Islet of Langerhans (tissue), 1 donor: ENCODE results near the gene FCRL5.
"Not testable (repeated sequence)": the region's sequence is repeated elsewhere in the genome, so short reads cannot be mapped to it uniquely, and the experiment has no call there.

Experiments
- FAIRE-seq: peaks from one replicate; lab custom pipeline; 2011; peaks lifted over from hg19 to GRCh38; lab: Jason Lieb, UNC

The FCRL5 gene

DNA sequence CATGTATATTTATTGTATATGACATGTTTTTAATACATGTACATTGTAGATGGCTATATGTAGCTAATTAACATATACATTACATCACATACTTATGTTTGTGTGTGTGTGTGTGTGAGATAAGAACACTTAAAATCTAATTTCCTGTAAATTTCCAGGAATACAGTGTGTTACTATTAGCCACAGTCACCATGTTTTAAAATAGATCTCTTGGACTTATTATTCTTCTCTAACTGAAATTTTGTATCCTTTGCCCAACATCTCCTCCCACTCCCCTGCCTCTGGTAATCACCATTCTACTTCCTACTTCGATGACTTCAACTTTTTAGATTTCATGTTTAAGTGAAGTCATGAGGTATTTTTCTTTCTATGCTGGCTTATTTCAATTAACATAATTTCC lies 64.8 kb downstream of the FCRL5 start:
- FAIRE-seq = no peak

DNA sequence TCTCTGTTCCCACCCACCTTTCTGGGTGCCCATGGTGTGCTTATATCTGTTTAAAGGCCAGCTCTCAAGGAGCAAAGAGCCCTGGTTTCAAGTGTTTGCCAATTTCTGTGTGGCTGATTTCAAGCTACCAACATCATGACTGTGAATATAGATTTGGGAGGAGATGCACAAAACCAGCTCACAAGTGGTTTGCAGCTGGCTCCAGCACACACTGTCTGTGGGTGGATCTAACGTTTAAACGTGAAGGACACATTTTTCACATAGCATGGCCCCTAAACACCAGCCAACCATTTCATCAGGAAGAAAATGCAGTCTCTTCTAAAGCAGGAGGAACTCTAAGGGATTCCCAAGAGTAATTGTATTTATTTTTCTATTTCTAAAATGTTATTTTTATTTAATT lies 65.2 kb downstream of the FCRL5 start:
- FAIRE-seq = no peak

DNA sequence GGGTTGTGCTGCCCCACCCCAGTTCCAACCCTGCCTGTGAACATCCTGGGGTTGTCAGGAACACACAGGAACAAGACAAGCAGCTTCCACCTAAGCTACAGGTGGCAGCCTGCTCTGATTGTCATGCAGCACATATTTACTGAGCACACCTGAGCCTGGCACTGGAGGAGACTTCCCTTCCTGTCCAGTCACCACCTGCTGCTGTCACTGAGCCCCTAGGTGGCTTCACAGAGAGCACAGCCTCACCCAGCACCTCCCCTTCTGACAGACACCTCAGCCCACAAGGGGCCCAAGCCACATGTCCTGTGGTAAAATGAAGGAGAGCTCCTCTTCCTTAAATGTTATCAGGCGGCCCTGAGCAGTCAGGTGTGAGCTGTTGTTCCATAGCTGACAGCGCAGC lies 65.9 kb downstream of the FCRL5 start:
- not testable (repeated sequence) for FAIRE-seq

DNA sequence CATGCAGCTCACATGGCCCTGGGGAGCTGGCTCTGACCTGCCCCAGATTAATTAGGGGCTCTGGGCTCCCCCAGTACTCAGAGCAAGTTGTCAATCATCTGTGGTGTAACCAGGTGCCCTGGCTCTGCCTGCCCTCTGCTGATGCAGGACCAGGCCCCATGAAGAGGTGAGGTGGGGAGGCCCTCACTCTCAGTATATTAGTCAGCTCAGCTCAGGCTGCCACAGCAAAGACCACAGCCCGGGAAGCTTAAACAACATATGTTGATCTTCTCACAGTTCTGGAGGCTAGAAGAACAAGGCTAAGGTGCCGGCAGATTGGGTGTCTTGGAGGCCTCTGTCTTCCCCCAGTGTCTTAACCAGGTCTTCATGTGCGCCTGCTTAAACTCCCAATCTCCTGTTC lies 66.5 kb downstream of the FCRL5 start:
- no peak for FAIRE-seq

DNA sequence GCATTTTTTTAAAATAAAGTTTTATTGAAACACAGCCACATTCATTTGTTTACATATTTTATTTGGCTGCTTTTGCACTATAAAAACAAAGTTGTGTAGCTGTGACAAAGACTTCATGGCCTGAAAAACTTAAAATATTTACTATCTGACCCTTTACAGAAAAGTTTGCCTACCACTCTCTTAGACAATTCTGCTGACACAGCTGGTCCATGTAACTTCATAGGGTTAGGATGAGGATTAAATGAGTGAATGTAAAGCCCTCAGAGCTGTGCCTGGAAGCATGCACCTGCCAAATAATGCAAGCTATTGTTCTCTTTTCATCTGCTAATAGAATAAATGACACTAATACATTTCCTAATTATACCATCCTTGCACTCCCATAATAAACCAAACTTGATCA lies 67.7 kb downstream of the FCRL5 start:
- no peak for FAIRE-seq

DNA sequence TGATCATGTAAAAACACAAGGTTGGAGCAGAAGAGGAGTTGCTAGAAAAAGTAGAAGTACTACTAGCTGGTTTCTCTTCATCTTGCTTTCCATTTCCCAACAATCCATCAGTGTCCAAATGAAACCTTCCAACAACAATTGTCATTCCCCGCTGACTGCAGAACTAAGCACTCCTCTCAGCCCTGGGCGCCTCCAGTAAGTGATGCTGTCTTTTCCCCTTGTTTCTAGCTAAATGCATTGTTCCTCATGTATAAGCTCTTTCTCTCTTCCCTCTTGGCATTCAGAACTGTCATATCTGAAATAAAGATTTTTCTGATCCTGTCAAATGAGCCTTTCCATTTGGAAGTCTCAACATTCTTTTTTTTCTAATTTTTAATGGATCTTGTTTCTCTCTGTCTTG lies 68.7 kb downstream of the FCRL5 start:
- no peak for FAIRE-seq

DNA sequence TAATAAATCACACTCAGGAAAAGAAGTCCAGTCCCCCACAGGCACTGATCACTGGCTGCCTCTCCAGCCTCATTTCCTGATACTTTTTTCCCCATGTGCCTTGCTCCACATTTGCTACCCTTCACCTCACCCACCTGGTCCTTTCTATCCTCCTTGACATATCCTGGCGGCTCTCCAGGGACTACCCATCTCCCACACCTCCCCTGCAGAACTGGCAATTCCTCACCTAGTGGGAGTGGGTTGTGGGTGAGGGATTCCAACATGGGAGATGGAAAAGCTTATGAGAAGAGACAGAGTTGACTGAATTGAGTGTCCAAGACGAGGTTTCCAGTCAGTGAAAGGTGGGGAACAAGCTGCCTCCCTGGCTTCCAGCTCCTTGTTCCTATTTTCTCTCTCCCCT lies 69.6 kb downstream of the FCRL5 start:
- no peak for FAIRE-seq

DNA sequence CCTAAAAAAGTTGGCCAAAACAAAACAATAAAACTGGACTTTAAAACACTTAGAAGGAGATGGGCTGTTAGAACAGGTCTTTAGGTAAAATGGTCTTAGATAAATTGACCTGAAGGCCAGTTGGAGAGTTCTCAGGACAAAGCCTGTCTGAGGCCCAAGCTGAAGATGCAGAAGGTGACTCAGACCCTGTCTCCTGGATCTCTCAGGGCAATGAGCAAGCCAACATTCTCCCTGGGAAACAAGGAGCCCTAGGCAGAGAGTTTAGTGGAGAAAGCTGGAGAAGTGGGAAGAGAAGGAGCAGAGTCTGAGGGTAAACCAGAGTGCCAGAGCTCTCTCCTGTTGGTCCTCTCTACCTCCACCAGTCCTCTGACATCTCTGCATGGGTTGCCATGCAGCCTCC lies 70.1 kb downstream of the FCRL5 start:
- no peak for FAIRE-seq

DNA sequence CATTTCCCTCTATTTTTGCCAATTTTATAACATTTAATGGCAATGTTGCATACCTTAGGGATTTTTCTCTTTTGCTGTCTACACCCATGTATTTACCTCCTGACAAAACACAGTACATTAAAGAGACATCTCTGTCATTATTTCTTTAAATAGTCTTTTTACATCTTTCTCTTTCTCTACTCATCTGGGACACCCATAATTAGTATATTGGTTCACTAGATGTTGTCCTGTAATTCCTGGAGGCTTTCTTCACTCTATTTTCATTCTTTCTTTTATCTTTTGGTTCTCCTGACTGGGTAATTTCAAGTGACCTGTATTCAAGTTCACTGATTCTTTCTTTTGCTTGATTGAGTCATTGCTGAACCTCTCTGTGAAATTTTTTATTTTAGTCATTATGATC lies 74.3 kb downstream of the FCRL5 start:
- no peak for FAIRE-seq

DNA sequence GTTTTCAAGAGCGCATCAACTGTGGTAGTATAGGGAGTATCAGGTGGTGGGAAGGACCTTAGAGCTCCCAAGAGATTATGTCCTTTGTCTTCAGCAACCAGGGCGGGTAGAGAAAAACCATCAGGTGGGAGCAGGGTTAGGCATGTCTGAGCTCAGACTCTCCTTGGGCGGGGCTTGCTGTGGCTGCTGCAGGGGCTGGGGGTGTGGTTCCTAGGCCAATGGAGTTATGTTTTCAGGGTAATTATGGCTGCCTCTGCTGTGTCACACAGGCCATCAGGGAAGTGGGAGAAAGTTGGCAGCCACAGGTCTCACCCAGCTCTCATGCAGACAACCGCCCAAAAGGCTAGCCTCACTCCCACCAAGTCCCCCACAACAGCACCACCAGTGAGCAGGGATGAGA lies 74.9 kb downstream of the FCRL5 start:
- no peak for FAIRE-seq

DNA sequence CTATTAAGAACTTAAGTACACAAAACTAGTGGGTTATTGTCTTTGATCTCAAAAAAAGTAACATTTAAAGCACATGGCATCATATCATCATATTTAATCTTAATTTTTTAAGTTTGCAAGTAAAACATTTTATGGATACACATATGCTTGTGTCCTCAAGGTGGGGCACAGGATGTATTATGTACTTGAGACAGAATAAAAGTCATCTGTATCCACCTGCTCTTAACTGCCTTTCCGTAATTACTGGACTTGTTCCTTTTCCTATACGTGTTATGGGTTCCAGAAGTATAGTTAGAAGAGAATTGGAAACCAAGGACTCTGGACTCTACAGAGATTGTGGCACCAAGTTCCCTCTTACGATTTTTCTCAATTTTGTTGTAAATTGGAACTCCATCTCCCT lies 79.4 kb downstream of the FCRL5 start:
- no peak for FAIRE-seq

DNA sequence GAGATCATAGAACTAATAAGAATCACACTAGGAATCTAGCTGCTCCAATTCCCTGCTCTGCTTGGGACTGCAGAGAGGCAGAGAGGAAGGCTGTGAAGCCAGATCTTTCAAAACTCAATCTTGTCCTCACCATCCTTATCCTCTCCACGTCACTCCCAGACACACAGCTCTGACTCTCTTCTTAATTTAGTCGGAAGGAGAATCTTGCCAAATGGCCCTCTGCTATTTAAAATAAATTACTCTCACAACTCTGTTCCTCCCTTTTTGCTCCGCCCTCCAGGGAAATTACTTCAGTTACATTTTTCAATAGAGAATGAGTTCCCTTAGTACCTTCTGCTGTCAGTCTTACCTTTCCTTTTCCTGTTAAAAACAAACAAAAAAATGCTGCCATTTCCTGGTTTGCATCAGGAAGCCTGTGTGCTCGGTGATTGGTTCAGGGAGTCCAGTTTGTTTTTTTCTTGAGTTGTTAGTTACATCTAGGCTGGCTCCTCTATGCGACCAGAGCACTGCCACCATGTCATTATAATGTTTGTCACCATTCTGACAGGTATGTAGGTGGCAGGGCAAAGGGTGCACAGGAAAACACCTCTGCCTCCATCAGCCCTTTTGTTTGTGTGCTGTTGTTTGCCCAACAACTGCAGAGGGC lies 80.1 kb downstream of the FCRL5 start:
- FAIRE-seq = no peak

DNA sequence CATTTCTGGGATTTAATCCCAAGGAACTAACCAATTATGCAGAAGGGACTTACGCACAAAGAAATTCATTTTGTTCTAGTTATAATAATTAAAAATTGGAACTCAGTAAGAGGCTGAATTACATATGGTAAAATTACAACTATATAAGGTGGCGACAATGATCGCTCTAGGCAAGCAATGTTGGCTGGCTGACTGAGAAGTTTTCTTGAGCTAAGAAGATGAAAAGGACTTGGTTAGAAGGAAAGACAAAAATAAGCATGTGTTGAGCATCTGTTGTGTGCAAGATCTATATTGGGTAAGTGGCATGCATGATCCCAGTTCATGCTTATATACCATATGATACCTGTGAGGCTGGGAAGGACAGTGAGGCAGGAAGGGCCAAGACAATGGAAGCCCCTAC lies 80.8 kb downstream of the FCRL5 start:
- FAIRE-seq = no peak

DNA sequence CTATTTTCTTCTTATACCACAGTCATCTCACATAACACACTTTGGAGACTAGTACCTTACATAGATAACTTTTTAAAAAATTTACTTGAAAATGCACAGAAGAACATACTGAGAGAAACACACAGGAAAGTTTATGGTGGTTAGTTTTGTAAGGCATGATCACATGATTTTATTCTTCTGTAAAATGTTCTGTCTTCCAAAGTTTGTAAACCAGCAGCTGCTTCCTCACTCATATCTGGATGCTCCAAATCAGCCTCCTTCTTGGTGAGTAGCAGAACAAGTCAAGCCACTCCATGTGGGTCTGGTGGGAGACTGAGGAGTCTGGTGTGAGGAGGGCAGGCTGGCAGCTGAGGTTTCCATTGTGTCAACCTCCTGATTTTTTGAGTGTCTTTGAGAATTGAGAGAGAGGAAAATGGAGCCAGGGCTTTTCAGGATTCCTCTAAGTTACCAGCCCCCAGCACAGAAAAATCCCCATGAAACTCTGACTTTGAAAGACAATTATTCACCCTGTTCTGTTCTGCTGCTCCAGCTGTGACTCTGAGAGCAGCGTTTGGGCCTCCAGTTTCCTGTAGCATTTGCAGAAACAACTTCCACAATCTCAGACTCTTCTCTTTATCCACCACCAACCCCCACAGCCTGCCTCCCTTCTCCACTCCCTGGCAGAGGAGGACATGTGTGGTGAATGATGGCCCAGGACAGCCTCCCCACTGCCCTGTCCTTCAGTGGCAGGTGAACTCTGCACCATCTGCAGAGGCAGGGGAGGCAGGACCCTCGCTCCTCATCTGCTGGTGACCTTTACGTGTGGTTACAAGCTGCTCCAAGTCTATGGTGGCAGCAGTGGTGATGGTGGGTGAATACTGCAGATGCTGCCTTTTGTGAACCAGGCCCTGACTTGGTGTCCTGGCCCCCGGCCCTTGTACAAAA lies 82.3 kb downstream of the FCRL5 start:
- FAIRE-seq = no peak

DNA sequence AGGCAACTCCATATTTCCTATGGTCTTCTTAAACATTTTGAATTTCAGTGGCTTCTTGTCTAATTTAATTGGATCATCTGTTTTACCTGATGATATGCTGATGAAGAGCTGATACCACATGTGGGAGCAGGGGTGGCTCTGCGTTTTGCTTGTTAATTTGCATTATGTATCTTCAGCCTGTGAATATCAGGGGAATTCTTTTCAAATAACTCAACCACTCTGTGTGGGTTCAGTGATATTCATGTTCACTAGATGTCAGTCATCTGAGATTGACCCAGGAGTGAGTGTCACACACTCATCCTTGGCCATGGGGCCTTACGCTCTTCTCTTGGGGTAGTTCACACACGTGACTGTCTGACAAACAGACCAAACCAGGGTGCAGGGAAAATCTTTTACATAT lies 83.0 kb downstream of the FCRL5 start:
- FAIRE-seq = no peak

DNA sequence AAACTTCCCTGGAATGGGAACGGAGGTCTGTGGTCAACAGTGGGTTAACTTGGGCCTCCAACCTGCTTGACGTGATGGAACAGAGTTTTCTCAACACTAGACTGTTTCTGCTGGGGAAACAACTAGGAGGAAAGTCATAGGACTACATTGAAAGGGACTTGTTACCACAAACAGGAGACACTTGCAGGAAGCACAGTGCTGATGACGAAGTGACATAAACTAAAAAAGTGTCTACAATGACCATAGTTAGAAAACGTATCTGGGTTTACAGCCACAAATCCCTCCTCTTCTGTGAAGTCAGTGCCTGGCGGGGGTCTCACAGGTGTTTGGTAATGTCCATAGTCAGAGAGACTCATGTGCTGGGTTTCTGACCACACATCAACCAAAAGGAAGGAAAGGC lies 86.3 kb downstream of the FCRL5 start:
- FAIRE-seq = no peak
